Measurements from ENCODE around the gene SGIP1. TPM values are rescaled to one million over a fixed set of nuclear protein-coding genes. Genes with fewer than 3 reads are reported as not detected.
"Not testable (repeated sequence)": the region's sequence is repeated elsewhere in the genome, so short reads cannot be mapped to it uniquely, and the experiment has no call there.

SGIP1 gene
- polyA plus RNA-seq, 1 of the 3 experiments (the other 2 are of a cell fraction) = 15.5 TPM

DNA sequence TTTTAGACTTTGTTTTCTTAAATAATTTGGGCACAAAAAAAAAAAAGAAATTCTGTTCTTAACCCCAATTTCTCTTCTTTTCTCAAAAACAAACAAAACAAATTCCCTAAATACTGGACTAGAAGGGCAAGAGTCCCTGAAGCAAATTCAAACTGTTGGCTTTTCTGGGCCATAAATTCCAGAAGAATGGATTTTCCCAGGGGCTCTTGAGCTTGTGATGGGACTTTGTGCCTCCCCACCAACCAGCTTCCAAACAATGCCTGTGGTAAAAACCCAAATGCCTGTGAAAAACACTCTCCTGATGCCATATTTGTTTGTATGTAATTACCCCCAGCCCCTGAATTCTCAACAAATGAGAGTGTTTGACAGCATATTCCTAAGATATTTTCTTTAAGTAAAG is 55.4 kb downstream of the SGIP1 start:
- Histone ChIP-seq H3K79me2 (ENCODE audit: insufficient read depth) (peaks cover 17% of the 10 kb centered on the region; the same call in 1 of the 2 replicates), H3K27me3 (ENCODE audit: insufficient read depth) (no peaks in the 10 kb centered on the region), H3K4me1 (ENCODE audit: control insufficient read depth in 1 of 2, insufficient read depth in 2 of 2, low read depth in 1 of 2, low read length in 1 of 2) (peaks cover 0 to 4% of the 10 kb centered on the region in 2 experiments; a peak in 1 of 4 replicates), H3K36me3 (replicated peaks in 1 of 2; ENCODE audit: control insufficient read depth in 1 of 2, insufficient read depth in 2 of 2, low read length in 1 of 2) (peaks cover 13 to 55% of the 10 kb centered on the region in 2 experiments), H3K4me2 (no peak overlapping the region), H4K20me1 (ENCODE audit: insufficient read depth) (no peaks in the 10 kb centered on the region), H3K27ac (ENCODE audit: low read depth in 2 of 2, low read length in 1 of 2) (no peak overlapping the region), H3K9ac (no peak overlapping the region), H3K4me3 (ENCODE audit: low read depth in 2 of 2, low read length in 1 of 2) (no peak overlapping the region), H3K9me2 (no peaks in the 10 kb centered on the region), H3F3A (replicated peaks; ENCODE audit: insufficient read depth) (peaks cover 11% of the 10 kb centered on the region), H2AFZ (ENCODE audit: low read depth) (no peak overlapping the region), H3K9me3 (no peaks in the 10 kb centered on the region)
- TF ChIP-seq TEAD4 (IDR thresholded peaks at IDR 0.05; ENCODE audit: borderline replicate concordance, insufficient read depth) (no peak), YY1 (IDR thresholded peaks at IDR 0.05; ENCODE audit: low read depth) (no peak), NFIC (IDR thresholded peaks at IDR 0.05; ENCODE audit: borderline replicate concordance) (no peak), TAF1 (IDR thresholded peaks at IDR 0.05; ENCODE audit: borderline replicate concordance, low read depth, low read length) (no peak), EP300 (IDR thresholded peaks at IDR 0.05; ENCODE audit: borderline replicate concordance in 1 of 2, low read depth in 1 of 2, low read length in 1 of 2) (no peak), RFX5 (IDR thresholded peaks at IDR 0.05; ENCODE audit: low read length) (no peak), SIN3A (IDR thresholded peaks at IDR 0.05; ENCODE audit: borderline replicate concordance, low read depth, low read length) (no peak), POLR2AphosphoS5 (IDR thresholded peaks at IDR 0.05; ENCODE audit: low read depth, low read length) (no peak)
- ChIA-PET POLR2A (no interaction called here), CTCF (no interaction called here)
- DNase-seq = no peak

DNA sequence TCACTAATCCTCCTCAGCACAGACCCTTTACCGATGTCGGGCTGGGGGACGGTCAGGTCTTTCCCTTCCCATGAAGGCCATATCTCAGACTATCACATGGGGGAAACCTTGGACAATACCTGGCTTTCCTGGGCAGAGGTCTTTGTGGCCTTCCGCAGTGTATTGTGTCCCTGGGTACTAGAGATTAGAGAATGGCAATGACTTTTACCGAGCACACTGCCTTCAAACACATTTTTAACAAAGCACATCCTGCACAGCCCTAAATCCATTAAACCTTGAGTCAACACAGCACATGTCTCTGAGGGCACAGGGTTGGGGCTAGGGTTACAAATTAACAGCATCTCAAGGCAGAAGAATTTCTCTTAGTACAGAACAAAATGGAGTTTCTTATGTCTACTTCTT is 58.2 kb downstream of the SGIP1 start:
- DNase-seq; H3K4me3 ChIP-seq (ENCODE audit: low read depth in 2 of 2, low read length in 1 of 2); H3K9ac ChIP-seq; H3F3A ChIP-seq (replicated peaks; ENCODE audit: insufficient read depth); H3K27ac ChIP-seq (ENCODE audit: low read depth in 2 of 2, low read length in 1 of 2); H3K27me3 ChIP-seq (ENCODE audit: insufficient read depth); H3K9me2 ChIP-seq; POLR2A ChIA-PET; H2AFZ ChIP-seq (ENCODE audit: low read depth); H3K79me2 ChIP-seq (ENCODE audit: insufficient read depth); CTCF ChIA-PET; H4K20me1 ChIP-seq (ENCODE audit: insufficient read depth); H3K4me1 ChIP-seq (ENCODE audit: control insufficient read depth in 1 of 2, insufficient read depth in 2 of 2, low read depth in 1 of 2, low read length in 1 of 2); H3K9me3 ChIP-seq; H3K4me2 ChIP-seq: not testable (repeated sequence)
- 98% methylated on average over 5 of the region's 5 CpGs for WGBS (ENCODE audit: low lambda C conversion rate)
- H3K36me3 ChIP-seq (replicated peaks in 1 of 2; ENCODE audit: control insufficient read depth in 1 of 2, insufficient read depth in 2 of 2, low read length in 1 of 2) = peaks cover 20 to 63% of the 10 kb centered on the region in 2 experiments

DNA sequence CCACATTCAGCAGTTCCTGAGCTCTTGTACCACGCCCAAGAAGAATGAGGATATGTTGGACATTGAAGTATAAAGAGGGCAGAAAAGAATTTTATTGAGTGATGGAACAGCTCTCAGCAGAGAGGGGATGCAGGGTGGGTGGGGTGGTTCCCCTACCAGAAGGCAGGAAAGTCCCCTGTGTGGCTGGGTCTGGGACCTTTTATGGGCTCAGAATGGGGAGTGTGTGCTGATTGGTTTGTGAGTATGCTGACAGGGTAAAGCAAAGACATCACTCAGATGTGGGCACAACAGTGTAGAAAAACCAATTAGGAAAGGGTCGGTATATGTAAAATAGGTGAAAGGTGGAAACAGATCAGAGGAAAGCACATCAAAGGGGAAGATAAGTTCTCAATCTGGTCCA is 62.2 kb downstream of the SGIP1 start:
- Histone ChIP-seq H2AFZ (ENCODE audit: low read depth) (no peak overlapping the region), H3K4me1 (ENCODE audit: control insufficient read depth in 1 of 2, insufficient read depth in 2 of 2, low read depth in 1 of 2, low read length in 1 of 2) (peaks cover 3 to 21% of the 10 kb centered on the region in 2 experiments; a peak in 3 of 4 replicates), H3K79me2 (ENCODE audit: insufficient read depth) (peaks cover 8% of the 10 kb centered on the region; the same call in 1 of the 2 replicates), H3K9me3 (no peaks in the 10 kb centered on the region), H3K9me2 (no peaks in the 10 kb centered on the region), H3K27ac (ENCODE audit: low read depth in 2 of 2, low read length in 1 of 2) (no peak overlapping the region), H3K36me3 (replicated peaks in 1 of 2; ENCODE audit: control insufficient read depth in 1 of 2, insufficient read depth in 2 of 2, low read length in 1 of 2) (peaks cover 14 to 36% of the 10 kb centered on the region in 2 experiments), H4K20me1 (ENCODE audit: insufficient read depth) (no peaks in the 10 kb centered on the region), H3K27me3 (ENCODE audit: insufficient read depth) (no peaks in the 10 kb centered on the region), H3K9ac (no peak overlapping the region), H3K4me2 (no peak overlapping the region), H3K4me3 (ENCODE audit: low read depth in 2 of 2, low read length in 1 of 2) (no peak overlapping the region), H3F3A (replicated peaks; ENCODE audit: insufficient read depth) (peaks cover 6% of the 10 kb centered on the region)
- TF ChIP-seq, protein P1, sequence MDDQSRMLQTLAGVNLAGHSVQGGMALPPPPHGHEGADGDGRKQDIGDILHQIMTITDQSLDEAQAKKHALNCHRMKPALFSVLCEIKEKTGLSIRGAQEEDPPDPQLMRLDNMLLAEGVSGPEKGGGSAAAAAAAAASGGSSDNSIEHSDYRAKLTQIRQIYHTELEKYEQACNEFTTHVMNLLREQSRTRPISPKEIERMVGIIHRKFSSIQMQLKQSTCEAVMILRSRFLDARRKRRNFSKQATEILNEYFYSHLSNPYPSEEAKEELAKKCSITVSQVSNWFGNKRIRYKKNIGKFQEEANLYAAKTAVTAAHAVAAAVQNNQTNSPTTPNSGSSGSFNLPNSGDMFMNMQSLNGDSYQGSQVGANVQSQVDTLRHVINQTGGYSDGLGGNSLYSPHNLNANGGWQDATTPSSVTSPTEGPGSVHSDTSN (IDR thresholded peaks at IDR 0.05) = no peak
- no peak for TF ChIP-seq GATA2 (CRISPR knock-in tag; IDR thresholded peaks at IDR 0.05)
- no peak for TF ChIP-seq NRF1 (IDR thresholded peaks at IDR 0.05; ENCODE audit: low read depth, low read length)
- no peak for TF ChIP-seq FOSL2 (IDR thresholded peaks at IDR 0.05; ENCODE audit: borderline replicate concordance, low read depth)
- ChIA-PET CTCF (no interaction called here), POLR2A (no interaction called here)
- DNase-seq = no peak
- 87% methylated on average over 2 of the region's 2 CpGs for WGBS (ENCODE audit: low lambda C conversion rate)

Data from SK-N-SH (cell line).